T-cell (primary cell): Measurements from ENCODE around the gene HBB. TPM values are rescaled to one million over a fixed set of nuclear protein-coding genes. Genes with fewer than 3 reads are reported as not detected.
"Not testable (repeated sequence)": the region's sequence is repeated elsewhere in the genome, so short reads cannot be mapped to it uniquely, and the experiment has no call there.

Experiments
- ATAC-seq, 4 experiments: fragments of 200-7000 bp in 3 of 4; fragments of 150-1000 bp in 1 of 4; cut with Tn5 transposase; replicated peaks in 1 of 4; 1 replicate in 3 of 4; 2 replicates in 1 of 4; pipeline ENCODE4 v1.10.0; 2021; ENCODE audit warnings: moderate library complexity in 3 of 4, mild to moderate bottlenecking in 2 of 4, moderate number of reproducible peaks in 1 of 4
- CTCF ChIA-PET, 2 donors: fragments of 300-600 bp; sonication (Branson Sonifier 250); formaldehyde crosslinking; loops; one replicate each; lab custom pipeline; 2022; ENCODE audit warnings: antibody characterized with exemption in 2 of 2; lab: Charles Lee
- POLR2A ChIA-PET, 2 donors: fragments of 300-600 bp; sonication (Branson Sonifier 250); formaldehyde crosslinking; loops; one replicate each; lab custom pipeline; 2022; ENCODE audit warnings: antibody characterized with exemption in 2 of 2; lab: Charles Lee
- DNase-seq, 35 experiments: peaks; one replicate each; pipeline versions ENCODE4 v3.0.0 to v3.0.0-alpha.2; 2013 to 2023
- H3K27ac ChIP-seq: one replicate; pipeline ENCODE4 v1.5.1; 2013; ENCODE audit warnings: low read length
- H3K27me3 ChIP-seq, 2 experiments: replicated peaks in 1 of 2; 1 replicate in 1 of 2; 2 replicates in 1 of 2; pipeline versions ENCODE4 v1.6.1 to v1.7.0; 2013; ENCODE audit warnings: low read length in 1 of 2, mixed read lengths in 1 of 2; ENCODE audit not compliant: control insufficient read depth in 2 of 2, insufficient read depth in 2 of 2; ENCODE audit errors: extremely low read depth in 1 of 2
- H3K36me3 ChIP-seq, 2 donors: 1 replicate in 1 of 2; 2 replicates in 1 of 2; pipeline versions ENCODE4 v1.6.1 to v1.7.0; 2013; ENCODE audit warnings: low read length in 1 of 2; ENCODE audit not compliant: control insufficient read depth in 2 of 2, insufficient read depth in 1 of 2; ENCODE audit errors: extremely low read depth in 1 of 2
- H3K4me1 ChIP-seq, 2 experiments: 1 replicate in 1 of 2; 2 replicates in 1 of 2; pipeline versions ENCODE4 v1.6.1 to v1.7.0; 2013; ENCODE audit warnings: low read length in 2 of 2, mixed read lengths in 1 of 2; ENCODE audit not compliant: insufficient read depth in 2 of 2, control insufficient read depth in 1 of 2; ENCODE audit errors: extremely low read depth in 1 of 2
- H3K4me3 ChIP-seq, 2 donors: 1 replicate in 1 of 2; 2 replicates in 1 of 2; pipeline versions ENCODE4 v1.5.1 to v1.7.0; 2013; ENCODE audit warnings: mild to moderate bottlenecking in 2 of 2, low read length in 1 of 2, moderate library complexity in 1 of 2; ENCODE audit not compliant: control insufficient read depth in 1 of 2; ENCODE audit errors: extremely low read depth in 1 of 2
- H3K9me3 ChIP-seq: 2 replicates; pipeline ENCODE4 v1.7.0; 2013
- H3K27ac Mint-ChIP-seq, 2 donors: one replicate each; pipeline ENCODE4 v1.8.0; 2020 to 2021; ENCODE audit warnings: mild to moderate bottlenecking in 2 of 2, mixed read lengths in 2 of 2
- H3K27me3 Mint-ChIP-seq, 2 donors: one replicate each; pipeline ENCODE4 v1.8.0; 2021 to 2022; ENCODE audit warnings: mixed read lengths in 2 of 2
- H3K36me3 Mint-ChIP-seq: one replicate; pipeline ENCODE4 v1.8.0; 2021; ENCODE audit warnings: mixed read lengths
- H3K4me1 Mint-ChIP-seq, 3 donors: one replicate each; pipeline ENCODE4 v1.8.0; 2020 to 2022; ENCODE audit warnings: mixed read lengths in 3 of 3, mild to moderate bottlenecking in 1 of 3
- H3K4me3 Mint-ChIP-seq, 3 donors: one replicate each; pipeline ENCODE4 v1.8.0; 2020 to 2022; ENCODE audit warnings: mild to moderate bottlenecking in 3 of 3, mixed read lengths in 3 of 3, moderate library complexity in 3 of 3
- H3K9me3 Mint-ChIP-seq, 3 donors: one replicate each; pipeline ENCODE4 v1.8.0; 2020 to 2022; ENCODE audit warnings: mixed read lengths in 3 of 3
- WGBS: methylation state at CpG from one replicate; pipeline ENCODE4 v1.1.5; 2013; ENCODE audit warnings: missing lambda C conversion rate; ENCODE audit not compliant: insufficient coverage; 5-methylcytosine and 5-hydroxymethylcytosine counted together
- total RNA-seq, 35 experiments: library from RNA in 6 of 35; stranded (reverse) in 6 of 35; fragments of 120-200 nt in 1 of 35; gene quantifications; one replicate each; pipeline versions ENCODE4 v1.2.1 to v1.2.4 and lab custom pipeline; 2013 to 2026

HBB gene
- total RNA-seq, 5 donors from 2014 or later (not counting 1 experiment from before 2014, with no cell fraction given), result 0.59 to 11.7 (median 0.70) TPM

DNA sequence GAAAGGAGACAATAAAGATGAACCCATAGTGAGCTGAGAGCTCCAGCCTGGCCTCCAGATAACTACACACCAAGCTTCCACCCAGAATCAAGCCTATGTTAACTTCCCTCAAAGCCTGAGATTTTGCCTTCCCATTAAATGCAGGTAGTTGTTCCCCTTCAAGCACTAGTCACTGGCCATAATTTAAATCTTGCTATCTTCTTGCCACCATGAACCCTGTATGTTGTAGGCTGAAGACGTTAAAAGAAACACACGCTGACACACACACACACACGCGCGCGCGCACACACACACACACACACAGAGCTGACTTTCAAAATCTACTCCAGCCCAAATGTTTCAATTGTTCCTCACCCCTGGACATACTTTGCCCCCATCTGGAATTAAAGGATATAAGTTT lies 21.6 kb upstream of the HBB start:
- CTCF ChIA-PET, H3K9me3 Mint-ChIP-seq, H3K36me3 ChIP-seq, H3K36me3 Mint-ChIP-seq, H3K4me3 ChIP-seq, H3K27me3 ChIP-seq, H3K4me3 Mint-ChIP-seq, H3K27ac ChIP-seq, DNase-seq, ATAC-seq, H3K27ac Mint-ChIP-seq, H3K4me1 Mint-ChIP-seq, POLR2A ChIA-PET, H3K9me3 ChIP-seq, H3K4me1 ChIP-seq: not testable (repeated sequence)
- no CpG with 5 or more reads among the region's 7 CpGs for WGBS
- H3K27me3 Mint-ChIP-seq, result peaks cover 0 to 16% of the 10 kb centered on the region in 2 donors

DNA sequence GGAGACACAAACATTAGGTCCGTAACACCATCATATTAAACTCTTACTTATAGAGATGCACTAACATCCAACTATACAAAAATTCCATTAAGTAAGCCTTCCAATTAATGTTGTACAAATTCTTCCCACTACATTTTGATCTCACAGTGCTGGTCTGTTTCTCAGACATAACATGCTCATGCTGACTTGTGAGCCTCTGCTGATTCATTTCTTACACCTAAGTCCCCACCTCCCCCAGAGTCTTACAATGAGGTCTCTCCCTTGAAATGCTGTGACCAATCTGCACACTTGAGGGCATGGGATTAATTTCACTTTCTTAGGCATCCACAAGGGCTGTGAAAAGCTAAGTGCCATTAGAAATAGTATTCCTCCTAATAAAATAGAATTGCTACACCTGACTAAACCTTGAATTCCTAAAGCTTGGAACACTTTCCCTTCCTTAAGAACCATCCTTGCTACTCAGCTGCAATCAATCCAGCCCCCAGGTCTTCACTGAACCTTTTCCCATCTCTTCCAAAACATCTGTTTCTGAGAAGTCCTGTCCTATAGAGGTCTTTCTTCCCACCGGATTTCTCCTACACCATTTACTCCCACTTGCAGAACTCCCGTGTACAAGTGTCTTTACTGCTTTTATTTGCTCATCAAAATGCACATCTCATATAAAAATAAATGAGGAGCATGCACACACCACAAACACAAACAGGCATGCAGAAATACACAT lies 20.8 kb upstream of the HBB start:
- ATAC-seq (no peak), DNase-seq (no peak)
- Histone ChIP-seq H3K4me3 (no peak overlapping the region), H3K36me3 (no peaks in the 10 kb centered on the region), H3K9me3 (no peaks in the 10 kb centered on the region), H3K27me3 (no peaks in the 10 kb centered on the region), H3K27ac (no peak overlapping the region), H3K4me1 (no peaks in the 10 kb centered on the region)
- Mint-ChIP-seq H3K36me3 (no peaks in the 10 kb centered on the region), H3K9me3 (no peaks in the 10 kb centered on the region), H3K27ac (no peak overlapping the region), H3K27me3 (peaks cover 0 to 12% of the 10 kb centered on the region in 2 donors), H3K4me3 (no peak overlapping the region), H3K4me1 (no peaks in the 10 kb centered on the region)
- POLR2A ChIA-PET, result no interaction called here
- no CpG with 5 or more reads among the region's 3 CpGs for WGBS
- CTCF ChIA-PET, result no interaction called here

DNA sequence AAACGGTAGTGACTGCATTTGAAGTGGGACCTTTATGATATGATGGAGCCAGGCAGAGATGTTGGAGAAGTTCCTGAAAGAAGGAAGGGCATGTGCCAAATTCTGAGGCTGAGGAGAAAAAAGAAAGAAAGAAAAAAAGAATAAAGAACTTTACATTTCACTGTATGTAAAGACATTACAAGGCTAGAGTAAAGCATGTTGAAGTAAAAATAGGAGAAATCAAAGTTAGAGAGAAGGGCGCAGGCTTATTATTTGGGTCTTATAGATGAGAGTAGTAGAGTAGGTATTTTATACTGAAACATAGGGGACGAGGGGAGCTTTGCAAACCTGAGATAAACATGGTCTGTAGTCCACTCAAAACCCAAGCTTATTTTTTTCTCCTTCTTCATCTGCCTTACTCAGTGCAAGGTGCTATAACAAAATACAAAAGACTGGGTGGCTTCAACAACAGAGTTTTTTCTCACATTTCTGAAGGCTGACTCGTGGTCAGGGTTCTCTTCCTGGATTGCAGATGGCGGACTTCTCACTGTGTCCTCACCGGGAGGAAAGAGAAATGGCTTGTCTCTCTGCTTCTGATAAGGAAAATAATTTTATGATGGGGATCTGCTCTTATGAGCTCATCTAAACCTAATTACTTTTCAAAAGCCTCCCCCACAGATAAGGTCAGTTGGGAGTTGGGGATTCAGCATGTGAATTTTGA lies 20.1 kb upstream of the HBB start:
- DNase-seq (no peak), ATAC-seq (no peak)
- ChIA-PET CTCF (no interaction called here), POLR2A (no interaction called here)
- Histone ChIP-seq H3K36me3 (no peaks in the 10 kb centered on the region), H3K4me1 (no peaks in the 10 kb centered on the region), H3K27ac (no peak overlapping the region), H3K4me3 (no peak overlapping the region), H3K9me3 (no peaks in the 10 kb centered on the region), H3K27me3 (no peaks in the 10 kb centered on the region)
- 40% methylated on average over 1 of the region's 6 CpGs for WGBS
- Mint-ChIP-seq H3K36me3 (no peaks in the 10 kb centered on the region), H3K4me1 (no peaks in the 10 kb centered on the region), H3K9me3 (no peaks in the 10 kb centered on the region), H3K27ac (no peak overlapping the region), H3K27me3 (peaks cover 0 to 11% of the 10 kb centered on the region in 2 donors), H3K4me3 (no peak overlapping the region)

DNA sequence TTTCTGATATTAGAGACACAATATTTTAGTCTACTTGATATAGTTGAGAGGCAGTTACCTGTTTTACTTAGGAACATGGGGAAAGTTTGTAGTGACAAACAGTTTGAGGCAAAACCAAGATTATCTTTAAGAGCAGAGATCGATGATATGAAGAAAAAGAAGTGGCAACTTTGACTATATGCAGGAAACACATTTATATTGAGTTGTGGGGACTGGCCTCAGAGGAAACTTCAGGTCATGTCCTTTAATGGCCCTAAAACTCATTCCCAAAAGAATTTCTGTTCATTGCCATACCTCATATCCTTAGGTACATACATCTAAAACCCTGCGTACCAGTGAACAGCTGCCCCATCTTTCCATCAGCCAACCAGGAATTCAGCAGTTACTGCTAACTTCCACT lies 18.3 kb upstream of the HBB start:
- peaks cover 0 to 11% of the 10 kb centered on the region in 2 donors for H3K27me3 Mint-ChIP-seq

DNA sequence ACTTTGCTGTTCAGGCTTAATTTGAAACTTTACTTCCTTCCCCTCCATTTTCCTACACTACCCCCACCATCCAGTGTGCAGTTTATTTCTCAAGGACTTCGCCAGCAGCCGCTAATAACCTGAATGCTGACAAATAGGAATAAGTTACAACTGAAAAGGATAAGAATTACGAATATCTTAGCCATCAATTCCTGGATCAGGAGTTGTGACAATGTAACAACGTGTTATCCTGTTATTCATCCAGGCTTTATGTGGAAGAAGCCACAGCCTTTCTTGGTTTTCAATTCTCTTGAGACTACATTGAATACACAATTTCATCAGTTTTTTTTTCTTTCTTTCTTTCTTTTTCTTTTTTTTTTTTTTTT lies 16.9 kb upstream of the HBB start:
- no CpG with 5 or more reads among the region's 4 CpGs for WGBS
- no peak overlapping the region for H3K4me3 Mint-ChIP-seq
- no peaks in the 10 kb centered on the region for H3K27me3 ChIP-seq
- no peak overlapping the region for H3K4me3 ChIP-seq
- ChIA-PET POLR2A (no interaction called here), CTCF (no interaction called here)
- no peak for ATAC-seq
- H3K4me1 ChIP-seq, result no peaks in the 10 kb centered on the region
- no peak overlapping the region for H3K27ac Mint-ChIP-seq
- no peaks in the 10 kb centered on the region for H3K36me3 ChIP-seq
- no peaks in the 10 kb centered on the region for H3K9me3 Mint-ChIP-seq
- H3K27me3 Mint-ChIP-seq, result peaks cover 2 to 14% of the 10 kb centered on the region in 2 donors
- no peaks in the 10 kb centered on the region for H3K9me3 ChIP-seq
- H3K4me1 Mint-ChIP-seq, result no peaks in the 10 kb centered on the region
- no peak overlapping the region for H3K27ac ChIP-seq
- H3K36me3 Mint-ChIP-seq, result no peaks in the 10 kb centered on the region
- DNase-seq, result no peak

More for the DNA sequence above, 18.3 kb upstream of the HBB start:
- Mint-ChIP-seq H3K4me1 (no peaks in the 10 kb centered on the region), H3K27ac (no peak overlapping the region), H3K36me3 (no peaks in the 10 kb centered on the region), H3K4me3 (no peak overlapping the region), H3K9me3 (no peaks in the 10 kb centered on the region)
- ATAC-seq (no peak), DNase-seq (no peak)
- POLR2A ChIA-PET, result no interaction called here
- WGBS, result no CpG with 5 or more reads among the region's 2 CpGs
- Histone ChIP-seq H3K27me3 (no peaks in the 10 kb centered on the region), H3K36me3 (no peaks in the 10 kb centered on the region), H3K27ac (no peak overlapping the region), H3K9me3 (no peaks in the 10 kb centered on the region), H3K4me3 (no peak overlapping the region), H3K4me1 (no peaks in the 10 kb centered on the region)
- CTCF ChIA-PET, result no interaction called here

DNA sequence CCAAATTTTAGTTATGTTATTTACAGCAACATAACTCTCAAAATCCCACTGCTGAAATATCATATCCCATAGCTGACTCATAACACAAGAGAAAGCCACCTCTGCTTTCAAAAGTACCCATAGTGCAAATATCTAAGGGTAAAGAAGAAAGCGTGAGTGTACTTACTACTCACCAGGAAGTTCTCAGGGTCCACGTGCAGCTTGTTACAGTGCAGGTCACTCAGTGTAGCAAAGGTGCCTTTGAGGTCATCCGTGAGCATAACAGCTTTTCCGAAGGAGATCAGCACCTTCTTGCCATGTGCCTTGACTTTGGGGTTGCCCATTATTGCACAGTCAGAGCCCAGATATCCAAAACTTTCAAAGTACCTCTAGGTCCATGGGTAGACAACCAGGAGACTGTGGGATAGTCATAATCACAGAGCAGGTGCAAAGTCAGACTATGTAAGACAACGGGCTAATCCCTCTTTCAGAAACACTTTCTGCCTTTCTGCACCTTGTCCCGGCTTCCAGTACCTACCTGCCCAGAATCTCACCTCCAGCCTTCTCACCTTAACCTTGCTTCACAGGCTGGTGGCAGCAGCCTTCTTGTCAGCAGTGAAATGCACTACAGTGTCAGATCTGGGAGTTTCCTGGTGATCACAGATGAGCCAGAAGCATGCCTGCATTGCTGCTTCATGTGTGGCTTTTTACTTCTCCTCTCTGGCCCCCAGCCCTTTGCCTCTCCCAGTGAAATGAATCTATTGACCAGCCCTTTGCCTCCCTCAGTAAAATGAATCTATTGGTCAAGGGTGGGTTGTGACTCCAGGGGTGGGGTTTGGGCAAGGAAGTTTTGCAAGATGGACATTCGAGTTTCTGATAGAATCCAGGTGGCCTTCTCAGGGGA lies 16.3 kb upstream of the HBB start:
- H3K4me3 Mint-ChIP-seq, result no peak overlapping the region
- POLR2A ChIA-PET, result no interaction called here

More for the DNA sequence above, 16.3 kb upstream of the HBB start:
- no peak for ATAC-seq
- no peak for DNase-seq
- H3K27me3 ChIP-seq, result no peaks in the 10 kb centered on the region
- no peaks in the 10 kb centered on the region for H3K4me1 Mint-ChIP-seq
- H3K9me3 ChIP-seq, result no peaks in the 10 kb centered on the region
- CTCF ChIA-PET, result no interaction called here
- no peak overlapping the region for H3K27ac ChIP-seq
- H3K27ac Mint-ChIP-seq, result no peak overlapping the region
- no peaks in the 10 kb centered on the region for H3K9me3 Mint-ChIP-seq
- H3K4me3 ChIP-seq, result no peak overlapping the region
- no peaks in the 10 kb centered on the region for H3K36me3 Mint-ChIP-seq
- no peaks in the 10 kb centered on the region for H3K36me3 ChIP-seq
- no peaks in the 10 kb centered on the region for H3K4me1 ChIP-seq
- H3K27me3 Mint-ChIP-seq, result peaks cover 2 to 16% of the 10 kb centered on the region in 2 donors
- WGBS, result 63% methylated on average over 6 of the region's 7 CpGs
